M059J (cell line): ENCODE measurements around the gene SPOCK2. TPM values are rescaled to one million over a fixed set of nuclear protein-coding genes. Genes with fewer than 3 reads are reported as not detected.
"Not testable (repeated sequence)": the region's sequence is repeated elsewhere in the genome, so short reads cannot be mapped to it uniquely, and the experiment has no call there.

Source experiments
- DNase-seq: peaks from one replicate; pipeline ENCODE4 v3.0.0-alpha.2; 2012; ENCODE audit warnings: low read depth
- total RNA-seq: library from RNA; depleted of rRNA; stranded (reverse); fragments of >200 nt; shearing (Covaris generic); gene quantifications from 2 replicates; pipeline ENCODE4 v1.2.3, GENCODE V29; 2014

Gene SPOCK2
- total RNA-seq, 1 experiment from 2014 or later = not detected

DNA sequence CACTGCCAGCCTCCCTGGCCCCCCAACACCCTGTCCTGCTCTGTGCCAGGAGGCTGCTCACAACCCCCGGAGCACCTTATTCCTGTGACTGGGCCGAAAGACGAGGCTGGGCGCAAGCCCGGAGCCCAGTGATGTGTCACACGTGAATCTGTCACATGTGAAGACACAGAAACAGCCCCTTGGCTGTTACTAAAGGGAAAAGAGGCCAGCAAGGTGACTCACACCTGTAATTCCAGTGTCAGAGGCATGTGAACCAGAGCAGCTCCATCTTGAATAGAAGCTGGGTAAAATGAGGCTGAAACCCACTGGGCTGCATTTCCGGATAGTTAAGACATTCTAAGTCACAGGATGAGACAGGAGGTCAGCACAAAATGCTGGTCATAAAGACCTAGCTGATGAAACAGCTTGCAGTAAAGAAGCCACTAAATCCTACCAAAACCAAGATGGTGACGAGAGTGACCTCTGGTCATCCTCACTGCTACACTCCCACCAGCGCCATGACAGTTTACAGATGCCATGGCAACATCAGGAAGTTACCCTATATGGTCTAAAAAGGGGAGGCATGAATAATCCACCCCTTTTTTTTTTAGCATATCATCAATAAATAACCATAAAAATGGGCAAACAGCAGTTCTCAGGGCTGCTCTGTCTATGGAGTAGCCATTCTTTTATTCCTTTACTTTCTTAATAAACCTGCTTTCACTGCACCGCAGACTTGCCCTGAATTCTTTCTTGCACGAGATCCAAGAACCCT lies 55.8 kb downstream of the SPOCK2 start:
- not testable (repeated sequence) for DNase-seq

GRCh38 chr10:72031706-72032105 lies 56.6 kb downstream of the SPOCK2 start:
- no peak for DNase-seq

GRCh38 chr10:72030762-72031543 lies 57.4 kb downstream of the SPOCK2 start:
- DNase-seq = no peak

- DNase-seq = no peak
These were observed 58.9 kb downstream of the SPOCK2 start for GRCh38 chr10:72029414-72029813.

- peak; percentile 83 for DNase-seq
These were observed 60.9 kb downstream of the SPOCK2 start for GRCh38 chr10:72027498-72027897.

- DNase-seq = peak; percentile 66
These were observed 61.9 kb downstream of the SPOCK2 start for GRCh38 chr10:72026278-72027111.

DNA sequence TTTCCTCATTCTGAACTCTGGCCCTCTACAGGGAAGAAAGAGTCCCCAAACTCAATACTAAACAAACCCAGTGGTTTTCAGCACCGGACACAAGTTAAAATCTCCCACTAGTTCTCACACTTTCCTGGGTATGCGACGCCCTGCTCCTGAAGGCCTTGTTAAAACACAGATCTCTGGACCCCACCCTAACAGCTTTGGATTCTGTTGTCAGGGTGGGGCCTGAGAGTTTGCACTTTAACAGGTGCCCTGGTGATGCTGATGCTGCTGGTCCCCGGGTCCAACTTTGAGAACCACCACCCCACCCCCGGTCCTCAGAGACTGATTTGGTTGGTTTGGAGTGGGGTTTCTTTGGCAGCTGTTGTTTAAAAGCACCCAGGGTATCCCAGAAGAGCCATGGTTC lies 62.5 kb downstream of the SPOCK2 start:
- no peak for DNase-seq

GRCh38 chr10:72025400-72025799 lies 63.0 kb downstream of the SPOCK2 start:
- DNase-seq = no peak

DNA sequence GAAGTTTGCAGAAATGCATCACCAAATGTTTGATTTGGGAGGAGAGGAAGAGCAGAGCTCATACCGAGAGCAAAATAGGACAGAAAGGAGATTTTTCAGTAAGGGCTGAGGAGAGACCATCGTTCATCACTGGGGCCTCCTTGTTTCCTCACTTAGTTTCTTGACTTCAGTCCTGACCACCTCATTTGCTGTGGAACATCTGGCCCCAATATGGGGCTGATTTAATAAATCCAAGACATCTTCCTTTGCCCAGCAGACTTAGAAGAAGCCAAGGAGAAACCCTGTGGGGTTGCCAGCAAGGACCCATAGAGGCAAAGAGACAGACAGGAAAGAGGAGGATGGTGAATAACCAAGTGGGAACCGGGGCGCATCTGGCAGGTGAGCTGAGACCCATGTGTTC lies 63.8 kb downstream of the SPOCK2 start:
- DNase-seq = no peak

DNA sequence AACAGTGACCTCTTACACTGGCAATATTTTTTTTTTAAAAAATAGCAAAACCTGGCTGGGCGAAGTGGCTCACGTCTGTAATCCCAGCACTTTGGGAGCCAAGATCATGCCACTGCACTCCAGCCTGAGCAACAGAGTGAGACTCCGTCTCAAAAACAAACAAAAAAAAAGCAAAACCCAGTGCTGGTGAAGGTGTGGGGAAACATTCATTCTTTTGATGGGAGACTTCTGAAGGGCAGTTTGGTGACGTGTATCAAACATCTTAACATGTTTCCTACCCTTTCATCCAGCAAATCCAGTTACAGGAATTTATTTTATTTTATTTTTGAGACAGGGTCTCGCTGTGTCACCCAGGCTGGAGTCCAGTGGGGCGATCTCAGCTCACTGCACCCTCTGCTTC lies 66.1 kb downstream of the SPOCK2 start:
- no peak for DNase-seq

GRCh38 chr10:72020914-72021809 lies 67.2 kb downstream of the SPOCK2 start:
- DNase-seq = no peak

DNA sequence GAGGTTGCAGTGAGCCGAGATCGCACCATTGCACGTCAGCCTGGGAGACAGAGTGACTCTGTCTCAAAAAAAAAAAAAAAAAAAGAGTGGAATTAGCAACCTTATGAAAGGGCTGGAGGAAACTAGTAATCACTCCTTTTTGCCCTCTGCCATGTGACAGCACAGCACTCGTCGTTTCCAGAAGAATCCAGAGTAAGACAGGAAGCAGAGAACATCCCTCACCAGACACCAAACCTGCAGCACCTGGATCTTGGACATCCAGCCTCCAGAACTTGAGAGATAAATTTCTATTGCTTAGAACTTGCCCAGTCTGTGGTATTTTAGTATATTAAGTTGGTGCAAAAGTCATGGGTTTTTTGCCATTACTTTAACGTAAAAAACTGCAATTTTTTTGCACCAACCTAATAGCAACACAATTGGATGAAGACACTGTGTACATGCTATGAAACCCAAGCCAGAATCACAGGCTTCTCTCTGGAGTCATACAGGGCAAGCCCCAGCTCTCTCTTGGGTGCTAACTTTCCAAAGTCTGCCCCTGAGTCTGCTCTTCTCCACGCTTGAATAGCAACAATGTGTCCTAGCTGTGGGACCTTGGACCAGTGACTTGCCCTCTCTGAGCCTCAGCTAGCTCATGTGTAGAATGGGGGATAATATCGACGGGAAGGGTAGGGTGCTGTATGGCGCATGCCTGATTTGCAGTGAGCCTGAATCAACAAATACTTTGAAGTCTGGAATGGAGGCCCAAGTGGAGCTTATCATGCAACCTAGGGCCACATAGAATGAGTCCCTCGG lies 69.1 kb downstream of the SPOCK2 start:
- DNase-seq = no peak

- no peak for DNase-seq
These were observed 71.6 kb downstream of the SPOCK2 start for GRCh38 chr10:72016608-72017300.

GRCh38 chr10:72015841-72016240 lies 72.5 kb downstream of the SPOCK2 start:
- DNase-seq = no peak

- no peak for DNase-seq
These were observed 73.4 kb downstream of the SPOCK2 start for GRCh38 chr10:72014785-72015480.

DNA sequence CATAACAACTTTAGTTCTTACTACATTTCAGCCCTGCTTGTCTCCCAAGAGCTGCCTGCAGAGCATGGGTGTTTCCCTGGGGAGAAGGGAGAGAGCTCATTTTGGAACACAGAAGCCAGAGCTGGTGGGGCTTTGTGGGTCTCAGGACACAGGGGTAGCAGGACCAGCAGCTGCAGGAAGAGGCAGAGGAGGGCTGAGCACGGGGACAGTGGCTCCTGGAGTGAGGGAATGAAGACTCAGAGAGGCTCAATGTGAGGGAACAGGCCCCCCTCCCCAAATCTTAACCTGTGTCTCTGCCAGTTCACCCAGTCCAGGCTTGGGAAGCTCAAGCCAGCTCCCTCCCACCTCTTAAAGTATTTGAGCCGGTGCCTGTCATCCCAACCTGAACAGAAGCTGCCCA lies 74.2 kb downstream of the SPOCK2 start:
- DNase-seq = no peak

GRCh38 chr10:72013202-72013945 lies 75.0 kb downstream of the SPOCK2 start:
- DNase-seq = no peak

GRCh38 chr10:72012796-72013195 lies 75.6 kb downstream of the SPOCK2 start:
- no peak for DNase-seq
